H9 (cell line): ENCODE data around the gene XPC. TPM values are rescaled to one million over a fixed set of nuclear protein-coding genes. Genes with fewer than 3 reads are reported as not detected.

ENCODE experiments used
- DNase-seq: peaks from one replicate; pipeline ENCODE4 v3.0.0-alpha.2; 2017
- H2AFZ ChIP-seq: one replicate; pipeline ENCODE4 v1.6.1; 2013; ENCODE audit warnings: mild to moderate bottlenecking, low read length, control low read depth, moderate library complexity
- H2AK5ac ChIP-seq: 2 replicates; pipeline ENCODE4 v1.6.1; 2013; ENCODE audit warnings: low read length, control low read depth, mixed read lengths; ENCODE audit not compliant: insufficient read length
- H2BK120ac ChIP-seq: one replicate; pipeline ENCODE4 v1.6.1; 2013; ENCODE audit warnings: low read depth, mild to moderate bottlenecking, low read length, control low read depth, inconsistent platforms; ENCODE audit not compliant: poor library complexity, severe bottlenecking
- H2BK12ac ChIP-seq: 2 replicates; pipeline ENCODE4 v1.6.1; 2013; ENCODE audit warnings: low read length, control low read depth, mixed read lengths, low read depth; ENCODE audit not compliant: insufficient read length
- H2BK15ac ChIP-seq: 2 replicates; pipeline ENCODE4 v1.6.1; 2013; ENCODE audit warnings: low read depth, low read length, control low read depth
- H2BK20ac ChIP-seq: one replicate; pipeline ENCODE4 v1.6.1; 2013; ENCODE audit warnings: low read depth, mild to moderate bottlenecking, low read length, control low read depth, inconsistent platforms; ENCODE audit not compliant: poor library complexity, severe bottlenecking
- H2BK5ac ChIP-seq: 2 replicates; pipeline ENCODE4 v1.6.1; 2013; ENCODE audit warnings: low read length, control low read depth, mixed read lengths; ENCODE audit not compliant: insufficient read length
- H3K14ac ChIP-seq: 2 replicates; pipeline ENCODE4 v1.6.1; 2013; ENCODE audit warnings: low read length, control low read depth; ENCODE audit not compliant: insufficient read depth
- H3K18ac ChIP-seq: 2 replicates; pipeline ENCODE4 v1.6.1; 2013; ENCODE audit warnings: low read depth, mild to moderate bottlenecking, mixed read lengths, low read length, control low read depth; ENCODE audit not compliant: insufficient read length
- H3K23ac ChIP-seq: 2 replicates; pipeline ENCODE4 v1.6.1; 2013; ENCODE audit warnings: low read length, control low read depth, mixed read lengths, low read depth; ENCODE audit not compliant: insufficient read length
- H3K23me2 ChIP-seq: 2 replicates; pipeline ENCODE4 v1.6.1; 2013; ENCODE audit warnings: low read depth, mild to moderate bottlenecking, mixed read lengths, low read length, control low read depth; ENCODE audit not compliant: insufficient read length, poor library complexity, severe bottlenecking
- H3K27ac ChIP-seq: 2 replicates; pipeline ENCODE4 v1.5.1; 2013; ENCODE audit warnings: low read length, control low read depth, mixed read lengths, low read depth; ENCODE audit not compliant: insufficient read length
- H3K27me3 ChIP-seq: 2 replicates; pipeline ENCODE4 v1.6.1; 2013; ENCODE audit warnings: low read length, control low read depth, inconsistent platforms; ENCODE audit not compliant: insufficient read depth
- H3K4ac ChIP-seq: 2 replicates; pipeline ENCODE4 v1.6.1; 2013; ENCODE audit warnings: low read depth, mild to moderate bottlenecking, control low read depth, inconsistent platforms, low read length, moderate library complexity
- H3K4me1 ChIP-seq: 2 replicates; pipeline ENCODE4 v1.6.1; 2013; ENCODE audit warnings: low read length, control low read depth, inconsistent platforms; ENCODE audit not compliant: insufficient read depth
- H3K4me2 ChIP-seq: 2 replicates; pipeline ENCODE4 v1.6.1; 2013; ENCODE audit warnings: low read length, control low read depth, mixed read lengths; ENCODE audit not compliant: insufficient read length, insufficient read depth
- H3K56ac ChIP-seq: 2 replicates; pipeline ENCODE4 v1.6.1; 2013; ENCODE audit warnings: low read depth, mild to moderate bottlenecking, mixed read lengths, low read length, control low read depth; ENCODE audit not compliant: insufficient read length
- H3K79me1 ChIP-seq: 2 replicates; pipeline ENCODE4 v1.6.1; 2013; ENCODE audit warnings: low read depth, mild to moderate bottlenecking, moderate library complexity, low read length, control low read depth, inconsistent platforms; ENCODE audit not compliant: insufficient read depth, poor library complexity, severe bottlenecking
- H3K79me2 ChIP-seq: 2 replicates; pipeline ENCODE4 v1.6.1; 2013; ENCODE audit warnings: low read length, control low read depth, inconsistent platforms; ENCODE audit not compliant: insufficient read depth
- H3K9ac ChIP-seq: 2 replicates; pipeline ENCODE4 v1.6.1; 2013; ENCODE audit warnings: low read length, control low read depth, mixed read lengths; ENCODE audit not compliant: insufficient read length; ENCODE audit errors: extremely low read depth
- H3K9me3 ChIP-seq: one replicate; pipeline ENCODE4 v1.6.1; 2013; ENCODE audit warnings: low read depth, low read length, inconsistent platforms; ENCODE audit not compliant: control insufficient read depth
- H3T11ph ChIP-seq: one replicate; pipeline ENCODE4 v1.6.1; 2013; ENCODE audit warnings: mild to moderate bottlenecking, low read length, control low read depth, inconsistent platforms
- H4K20me1 ChIP-seq: one replicate; pipeline ENCODE4 v1.6.1; 2013; ENCODE audit not compliant: control insufficient read depth, insufficient read length, insufficient read depth
- H4K5ac ChIP-seq: 2 replicates; pipeline ENCODE4 v1.6.1; 2013; ENCODE audit warnings: low read depth, mild to moderate bottlenecking, mixed read lengths, low read length, control low read depth; ENCODE audit not compliant: insufficient read length
- H4K8ac ChIP-seq: replicated peaks from 2 replicates; pipeline ENCODE4 v1.6.1; 2013; ENCODE audit warnings: low read length, control low read depth, mixed read lengths, low read depth; ENCODE audit not compliant: insufficient read length
- H4K91ac ChIP-seq: 2 replicates; pipeline ENCODE4 v1.6.1; 2013; ENCODE audit warnings: low read depth, mild to moderate bottlenecking, moderate library complexity, mixed read lengths, low read length, control low read depth; ENCODE audit not compliant: insufficient read length
- H3K27ac Mint-ChIP-seq, 3 experiments: 2 replicates in 2 of 3; 3 replicates in 1 of 3; pipeline ENCODE4 v1.8.0; 2020 to 2021; ENCODE audit warnings: mixed read lengths in 3 of 3, mild to moderate bottlenecking in 1 of 3, moderate library complexity in 1 of 3
- H3K27me3 Mint-ChIP-seq: 2 replicates; pipeline ENCODE4 v1.8.0; 2021; ENCODE audit warnings: low read depth, mild to moderate bottlenecking, moderate library complexity, mixed read lengths
- H3K36me3 Mint-ChIP-seq, 3 experiments: 2 replicates in 2 of 3; 3 replicates in 1 of 3; pipeline ENCODE4 v1.8.0; 2020 to 2021; ENCODE audit warnings: low read depth in 3 of 3, mixed read lengths in 3 of 3; ENCODE audit not compliant: insufficient read depth in 1 of 3
- H3K4me1 Mint-ChIP-seq, 2 experiments: 2 replicates each; pipeline ENCODE4 v1.8.0; 2020; ENCODE audit warnings: mixed read lengths in 2 of 2
- H3K4me3 Mint-ChIP-seq, 2 experiments: 2 replicates in 1 of 2; 3 replicates in 1 of 2; pipeline ENCODE4 v1.8.0; 2020 to 2021; ENCODE audit warnings: mild to moderate bottlenecking in 2 of 2, mixed read lengths in 2 of 2, moderate library complexity in 1 of 2
- H3K9me3 Mint-ChIP-seq, 2 experiments: 2 replicates in 1 of 2; 3 replicates in 1 of 2; pipeline ENCODE4 v1.8.0; 2020; ENCODE audit warnings: mild to moderate bottlenecking in 2 of 2, mixed read lengths in 2 of 2, moderate library complexity in 1 of 2
- WGBS: extraction: QIAGEN DNeasy Blood & Tissue Kit; methylation state at CpG from one replicate; pipeline ENCODE4 v1.1.7; 2013; ENCODE audit warnings: missing lambda C conversion rate, low lambda C conversion rate, mixed read lengths; ENCODE audit not compliant: insufficient read length; ENCODE audit errors: extremely low coverage; 5-methylcytosine and 5-hydroxymethylcytosine counted together
- total RNA-seq: library from RNA; stranded (reverse); gene quantifications from 2 replicates; pipeline ENCODE4 v1.2.1, GENCODE V29; 2021
- TF ChIP-seq, protein P1 (sequence below): fragments of 200-600 bp; sonication (generic); conservative IDR thresholded peaks from 3 replicates; pipeline ENCODE4 v1.8.0; 2021; ENCODE audit warnings: antibody characterized with exemption, mild to moderate bottlenecking

The XPC gene
- total RNA-seq, 1 experiment from 2014 or later: 30.3 TPM

DNA sequence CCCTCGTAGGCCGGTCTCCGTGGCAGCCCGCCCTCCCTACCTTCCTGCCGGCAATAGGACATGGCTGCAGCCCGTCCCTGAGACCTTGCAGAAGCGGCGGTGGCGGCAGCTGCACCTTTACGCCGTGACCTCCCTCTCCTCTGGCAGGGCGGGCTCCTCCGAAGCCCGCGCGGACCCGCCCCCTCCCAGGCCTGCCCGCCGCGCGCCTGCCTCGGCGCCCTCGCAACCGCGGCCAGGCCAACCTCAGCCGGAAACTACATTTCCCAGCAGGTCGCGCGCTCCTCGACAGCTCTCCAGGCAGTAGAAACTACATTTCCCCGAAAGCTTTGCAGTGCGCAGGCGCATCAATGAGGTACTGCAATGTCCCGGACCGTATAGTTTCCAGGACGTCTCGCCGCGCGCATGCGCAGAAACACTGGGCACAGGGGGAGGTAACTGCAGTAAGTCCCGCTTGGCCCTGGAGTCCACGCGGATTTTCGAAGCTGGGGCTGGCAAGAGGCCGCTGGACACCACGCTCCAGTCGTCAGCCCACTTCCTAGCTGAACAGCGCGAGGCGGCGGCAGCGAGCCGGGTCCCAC lies 53.7 kb downstream of the XPC start, which contains the start of the genes CHCHD4 and TMEM43:
CHCHD4 (minus strand) TSS at position 256 of the 578 bp plus-strand sequence; CDS start at position 62, 194 bp downstream.
TMEM43 (plus strand) TSS at position 438 of the 578 bp plus-strand sequence. CDS start 142 bp downstream, outside the sequence.
- Histone ChIP-seq H3T11ph (no peak within 1 kb of the TSS), H2AFZ (no peak within 1 kb of the TSS), H3K4me1 (no peaks in the 10 kb centered on the region), H3K79me2 (peaks cover 3% of the 10 kb centered on the region; the same call in 1 of the 2 replicates), H3K18ac (peak within 1 kb of the TSS; percentile 28), H3K4me2 (peak within 1 kb of the TSS; percentile 76), H4K8ac (no peak within 1 kb of the TSS), H4K91ac (no peak within 1 kb of the TSS), H2BK15ac (no peak within 1 kb of the TSS), H2BK5ac (no peak within 1 kb of the TSS), H3K9me3 (no peaks in the 10 kb centered on the region), H3K9ac (peak within 1 kb of the TSS; percentile 71), H4K5ac (no peak within 1 kb of the TSS), H3K27ac (no peak within 1 kb of the TSS), H3K27me3 (no peaks in the 10 kb centered on the region), H3K23ac (no peak within 1 kb of the TSS), H3K56ac (no peak within 1 kb of the TSS), H2BK12ac (no peak within 1 kb of the TSS), H3K14ac (peak within 1 kb of the TSS; percentile 51), H4K20me1 (no peaks in the 10 kb centered on the region), H3K23me2 (peaks cover 14% of the 10 kb centered on the region), H2BK20ac (no peak within 1 kb of the TSS), H3K79me1 (peaks cover 9% of the 10 kb centered on the region), H3K4ac (no peak within 1 kb of the TSS), H2AK5ac (no peak within 1 kb of the TSS), H2BK120ac (no peak within 1 kb of the TSS)
- no CpG with 5 or more reads among the region's 55 CpGs for WGBS
- peaks cover 40 to 45% (median 40%) of the 10 kb centered on the region in 3 experiments for H3K36me3 Mint-ChIP-seq
- H3K4me3 Mint-ChIP-seq: peak within 1 kb of the TSS; percentile 99 to 100
- H3K9me3 Mint-ChIP-seq: peaks cover 0 to 8% of the 10 kb centered on the region in 2 experiments; a peak in 4 of 5 replicates
- H3K27me3 Mint-ChIP-seq: peaks cover 3% of the 10 kb centered on the region; the same call in 1 of the 2 replicates
- peak; percentile 99 for DNase-seq
- peak within 1 kb of the TSS; percentile 95 to 99 (median 98) for H3K27ac Mint-ChIP-seq
- TF ChIP-seq, protein P1, sequence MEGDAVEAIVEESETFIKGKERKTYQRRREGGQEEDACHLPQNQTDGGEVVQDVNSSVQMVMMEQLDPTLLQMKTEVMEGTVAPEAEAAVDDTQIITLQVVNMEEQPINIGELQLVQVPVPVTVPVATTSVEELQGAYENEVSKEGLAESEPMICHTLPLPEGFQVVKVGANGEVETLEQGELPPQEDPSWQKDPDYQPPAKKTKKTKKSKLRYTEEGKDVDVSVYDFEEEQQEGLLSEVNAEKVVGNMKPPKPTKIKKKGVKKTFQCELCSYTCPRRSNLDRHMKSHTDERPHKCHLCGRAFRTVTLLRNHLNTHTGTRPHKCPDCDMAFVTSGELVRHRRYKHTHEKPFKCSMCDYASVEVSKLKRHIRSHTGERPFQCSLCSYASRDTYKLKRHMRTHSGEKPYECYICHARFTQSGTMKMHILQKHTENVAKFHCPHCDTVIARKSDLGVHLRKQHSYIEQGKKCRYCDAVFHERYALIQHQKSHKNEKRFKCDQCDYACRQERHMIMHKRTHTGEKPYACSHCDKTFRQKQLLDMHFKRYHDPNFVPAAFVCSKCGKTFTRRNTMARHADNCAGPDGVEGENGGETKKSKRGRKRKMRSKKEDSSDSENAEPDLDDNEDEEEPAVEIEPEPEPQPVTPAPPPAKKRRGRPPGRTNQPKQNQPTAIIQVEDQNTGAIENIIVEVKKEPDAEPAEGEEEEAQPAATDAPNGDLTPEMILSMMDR: no peak
- peaks cover 35 to 39% of the 10 kb centered on the region in 2 experiments for H3K4me1 Mint-ChIP-seq
